ENCODE data around the gene IFNG-AS1. TPM values are rescaled to one million over a fixed set of nuclear protein-coding genes. Genes with fewer than 3 reads are reported as not detected.

Gene IFNG-AS1
- not detected in 2 replicates for polyA plus RNA-seq (2014; cell fraction: cytosol; rRNA removed)
- polyA plus RNA-seq (2014; cell fraction: nucleus; rRNA removed) = not detected in 2 replicates

- no peak for DNase-seq (ENCODE audit: low spot score)
These were observed at the start of gene IFNG-AS1 for GRCh38 chr12:67989184-67989920. TSS of gene IFNG-AS1 (plus strand) at chr12:67989447.

GRCh38 chr12:67939611-67940010 lies 49.6 kb upstream of the IFNG-AS1 start:
- no peak for DNase-seq (ENCODE audit: low spot score)

GRCh38 chr12:67940780-67941243 lies 48.4 kb upstream of the IFNG-AS1 start:
- DNase-seq (ENCODE audit: low spot score) = no peak

GRCh38 chr12:67942724-67943123 lies 46.5 kb upstream of the IFNG-AS1 start:
- no peak for DNase-seq (ENCODE audit: low spot score)

GRCh38 chr12:67943141-67943892 lies 45.9 kb upstream of the IFNG-AS1 start:
- DNase-seq (ENCODE audit: low spot score) = peak; percentile 72

GRCh38 chr12:67944093-67944492 lies 45.2 kb upstream of the IFNG-AS1 start:
- DNase-seq (ENCODE audit: low spot score) = no peak

GRCh38 chr12:67952787-67953186 lies 36.5 kb upstream of the IFNG-AS1 start:
- DNase-seq (ENCODE audit: low spot score) = no peak

- DNase-seq (ENCODE audit: low spot score) = no peak
These were observed 31.9 kb upstream of the IFNG-AS1 start for GRCh38 chr12:67957383-67957782.

- DNase-seq (ENCODE audit: low spot score) = no peak
These were observed 31.1 kb upstream of the IFNG-AS1 start for GRCh38 chr12:67958187-67958586.

- no peak for DNase-seq (ENCODE audit: low spot score)
These were observed 24.8 kb upstream of the IFNG-AS1 start for GRCh38 chr12:67964456-67964855.

GRCh38 chr12:67966560-67966959 lies 22.7 kb upstream of the IFNG-AS1 start:
- DNase-seq (ENCODE audit: low spot score) = no peak

- no peak for DNase-seq (ENCODE audit: low spot score)
These were observed 20.9 kb upstream of the IFNG-AS1 start for GRCh38 chr12:67968321-67968720.

- no peak for DNase-seq (ENCODE audit: low spot score)
These were observed 20.5 kb upstream of the IFNG-AS1 start for GRCh38 chr12:67968725-67969124.

- no peak for DNase-seq (ENCODE audit: low spot score)
These were observed 20.0 kb upstream of the IFNG-AS1 start for GRCh38 chr12:67969134-67969802.

GRCh38 chr12:67977668-67978067 lies 11.6 kb upstream of the IFNG-AS1 start:
- DNase-seq (ENCODE audit: low spot score) = no peak

- DNase-seq (ENCODE audit: low spot score) = no peak
These were observed 8.9 kb upstream of the IFNG-AS1 start for GRCh38 chr12:67980391-67980790.

- DNase-seq (ENCODE audit: low spot score) = no peak
These were observed 7.7 kb upstream of the IFNG-AS1 start for GRCh38 chr12:67981287-67982162.

GRCh38 chr12:67982164-67982563 lies 7.1 kb upstream of the IFNG-AS1 start:
- DNase-seq (ENCODE audit: low spot score) = peak; percentile 56

GRCh38 chr12:67986632-67987031 lies 2.6 kb upstream of the IFNG-AS1 start:
- DNase-seq (ENCODE audit: low spot score) = peak; percentile 50

GRCh38 chr12:67988601-67989021 lies 636 bp upstream of the IFNG-AS1 start:
- DNase-seq (ENCODE audit: low spot score) = peak; percentile 56

- no peak for DNase-seq (ENCODE audit: low spot score)
These were observed 1.9 kb downstream of the IFNG-AS1 start for GRCh38 chr12:67991158-67991557.

Data from SK-N-DZ (cell line).